Measurements from ENCODE around the gene PLG. TPM values are rescaled to one million over a fixed set of nuclear protein-coding genes. Genes with fewer than 3 reads are reported as not detected.
"Not testable (repeated sequence)": the region's sequence is repeated elsewhere in the genome, so short reads cannot be mapped to it uniquely, and the experiment has no call there.

The PLG gene
- polyA plus RNA-seq, 4 donors = 2.2 to 25.6 (median 10.4) TPM

GRCh38 chr6:160697826-160698225 lies 4.2 kb upstream of the PLG start:
- DNase-seq (ENCODE audit: low read depth in 4 of 4, low spot score in 3 of 4) = no peak

GRCh38 chr6:160704688-160705087 lies 2.6 kb downstream of the PLG start:
- DNase-seq (ENCODE audit: low read depth in 4 of 4, low spot score in 3 of 4) = not testable (repeated sequence)

GRCh38 chr6:160708993-160709392 lies 6.9 kb downstream of the PLG start:
- DNase-seq (ENCODE audit: low read depth in 4 of 4, low spot score in 3 of 4) = not testable (repeated sequence)

- no peak for DNase-seq (ENCODE audit: low read depth in 4 of 4, low spot score in 3 of 4)
Observed at GRCh38 chr6:160714731-160715316, 12.8 kb downstream of the PLG start.

DNA sequence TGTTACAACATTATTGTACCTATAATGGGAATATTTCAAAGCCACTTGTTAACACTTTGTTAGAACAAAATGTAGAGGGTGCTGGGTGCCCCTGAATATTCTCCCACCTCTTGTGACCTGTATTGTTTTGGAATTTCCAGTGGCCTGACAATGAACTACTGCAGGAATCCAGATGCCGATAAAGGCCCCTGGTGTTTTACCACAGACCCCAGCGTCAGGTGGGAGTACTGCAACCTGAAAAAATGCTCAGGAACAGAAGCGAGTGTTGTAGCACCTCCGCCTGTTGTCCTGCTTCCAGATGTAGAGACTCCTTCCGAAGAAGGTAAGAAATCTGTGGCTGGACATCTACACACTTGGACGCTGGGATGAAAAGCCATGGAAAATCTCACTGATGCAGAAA lies 28.9 kb downstream of the PLG start:
- DNase-seq (ENCODE audit: low read depth in 4 of 4, low spot score in 3 of 4) = no peak

DNA sequence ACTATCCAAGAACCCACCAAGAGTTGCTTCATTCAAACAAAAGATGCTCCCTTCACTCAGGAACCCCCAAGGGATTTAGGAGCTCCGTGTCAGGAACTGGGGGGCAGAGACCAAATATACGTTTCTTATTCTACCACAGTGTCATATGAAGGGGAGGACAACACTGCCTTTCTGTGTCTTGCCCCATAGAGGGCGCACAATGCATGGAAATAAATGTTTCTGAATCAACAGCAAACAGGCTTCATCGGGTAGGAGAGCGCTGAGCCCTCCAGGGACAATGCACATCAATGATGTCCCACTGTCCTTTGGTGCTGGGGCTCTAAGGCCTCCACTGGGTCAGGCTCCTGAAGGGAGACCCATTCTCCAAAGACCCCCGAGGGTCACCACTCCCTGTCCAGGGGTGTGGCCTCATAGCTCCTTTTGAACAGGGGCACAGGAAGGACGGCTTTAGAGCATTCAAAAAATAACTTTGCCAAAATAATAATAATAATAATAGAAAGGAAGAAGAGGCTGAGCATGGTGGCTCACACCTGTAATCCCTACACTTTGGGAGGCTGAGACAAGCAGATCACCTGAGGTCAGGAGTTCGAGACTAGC lies 31.1 kb downstream of the PLG start:
- DNase-seq (ENCODE audit: low read depth in 4 of 4, low spot score in 3 of 4) = peak in 3 of 4 donors; percentile 8 to 32 (median 29)

DNA sequence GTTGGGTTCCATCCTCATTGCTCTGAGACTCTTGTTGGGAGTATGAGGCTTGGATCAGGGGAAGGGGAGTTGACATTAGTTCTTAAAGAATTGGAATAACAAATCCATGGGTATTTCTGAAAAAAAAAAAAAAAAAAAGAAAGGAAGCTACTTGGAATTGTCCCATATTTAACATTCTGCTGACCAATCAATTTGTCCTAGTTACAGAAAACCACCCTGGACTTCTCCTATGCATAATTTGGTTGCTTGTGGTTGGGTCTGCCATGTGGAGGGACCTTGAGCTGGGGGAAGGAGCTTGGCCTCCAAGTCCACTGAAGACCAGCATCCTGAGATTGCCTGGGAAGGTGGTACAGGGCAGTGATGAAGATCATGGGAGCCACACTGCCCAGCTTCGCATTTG lies 32.6 kb downstream of the PLG start:
- DNase-seq (ENCODE audit: low read depth in 4 of 4, low spot score in 3 of 4) = no peak

GRCh38 chr6:160735523-160735922 lies 33.5 kb downstream of the PLG start:
- no peak for DNase-seq (ENCODE audit: low read depth in 4 of 4, low spot score in 3 of 4)

DNA sequence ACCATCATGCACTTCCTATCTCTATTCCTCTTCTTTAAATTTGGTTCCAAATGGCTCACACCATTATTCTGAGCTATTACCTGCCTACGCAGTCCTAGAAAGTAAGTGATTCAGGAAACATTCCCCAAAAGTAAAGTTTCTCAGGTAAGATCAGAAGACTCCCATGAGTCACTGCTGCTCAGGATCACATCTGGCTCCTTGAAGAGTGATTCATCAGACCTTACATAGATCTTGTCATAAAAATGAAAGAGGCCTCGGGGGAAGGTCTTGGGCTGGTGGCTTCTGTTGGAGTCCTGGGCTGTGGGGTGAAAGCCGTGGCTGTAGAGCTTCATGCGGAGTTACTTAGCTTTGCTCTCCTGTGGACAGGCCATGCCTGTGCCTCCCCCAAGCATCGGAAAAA lies 35.9 kb downstream of the PLG start:
- no peak for DNase-seq (ENCODE audit: low read depth in 4 of 4, low spot score in 3 of 4)

GRCh38 chr6:160739955-160740354 lies 37.9 kb downstream of the PLG start:
- DNase-seq (ENCODE audit: low read depth in 4 of 4, low spot score in 3 of 4) = no peak

GRCh38 chr6:160741012-160741411 lies 39.0 kb downstream of the PLG start:
- DNase-seq (ENCODE audit: low read depth in 4 of 4, low spot score in 3 of 4) = not testable (repeated sequence)

- DNase-seq (ENCODE audit: low read depth in 4 of 4, low spot score in 3 of 4) = no peak
Observed at GRCh38 chr6:160742090-160742489, 40.0 kb downstream of the PLG start.

DNA sequence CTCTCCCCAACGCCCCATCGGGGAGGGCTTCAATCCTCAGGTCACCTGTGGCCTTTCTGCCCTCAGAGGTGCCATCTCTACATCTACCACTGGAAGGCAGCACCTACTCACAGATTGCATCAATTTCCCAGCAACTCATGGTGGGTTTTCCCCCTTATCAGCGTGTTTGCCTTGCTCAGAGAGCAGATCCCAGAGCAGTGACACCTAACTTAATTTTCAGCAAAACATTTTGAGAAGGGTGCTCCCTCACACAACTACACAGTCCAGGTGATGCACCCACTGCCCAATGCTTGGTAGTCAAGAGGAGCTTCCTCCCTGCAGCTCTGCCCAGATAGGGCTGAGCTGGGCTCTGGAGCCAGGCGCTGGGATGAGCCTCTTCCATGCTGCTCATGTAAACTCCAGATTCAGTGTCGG lies 48.2 kb downstream of the PLG start:
- DNase-seq (ENCODE audit: low read depth in 4 of 4, low spot score in 3 of 4) = no peak

GRCh38 chr6:160753211-160753610 lies 51.2 kb downstream of the PLG start:
- not testable (repeated sequence) for DNase-seq (ENCODE audit: low read depth in 4 of 4, low spot score in 3 of 4)

GRCh38 chr6:160755165-160755564 lies 53.1 kb downstream of the PLG start:
- DNase-seq (ENCODE audit: low read depth in 4 of 4, low spot score in 3 of 4) = no peak

DNA sequence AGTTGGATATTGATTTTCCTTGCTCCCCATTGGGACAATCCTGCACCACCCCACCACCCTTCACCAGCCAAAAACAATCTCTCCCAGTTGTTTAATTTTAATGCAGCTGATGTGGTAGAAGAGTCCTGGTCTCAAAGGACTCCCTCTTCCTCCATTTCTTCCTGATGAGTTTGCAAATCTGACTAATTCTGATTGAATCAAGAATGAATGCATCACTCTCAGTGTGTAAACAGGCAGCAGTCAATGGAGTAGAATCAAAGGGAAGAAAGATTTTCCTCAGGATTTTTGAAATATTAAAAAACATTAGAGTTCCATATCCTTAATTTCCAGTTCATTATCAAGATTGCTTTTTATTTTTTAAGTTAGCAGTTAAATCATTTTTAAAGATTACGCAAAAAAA lies 54.0 kb downstream of the PLG start:
- DNase-seq (ENCODE audit: low read depth in 4 of 4, low spot score in 3 of 4) = no peak

- no peak for DNase-seq (ENCODE audit: low read depth in 4 of 4, low spot score in 3 of 4)
Observed at GRCh38 chr6:160756871-160757270, 54.8 kb downstream of the PLG start.

DNA sequence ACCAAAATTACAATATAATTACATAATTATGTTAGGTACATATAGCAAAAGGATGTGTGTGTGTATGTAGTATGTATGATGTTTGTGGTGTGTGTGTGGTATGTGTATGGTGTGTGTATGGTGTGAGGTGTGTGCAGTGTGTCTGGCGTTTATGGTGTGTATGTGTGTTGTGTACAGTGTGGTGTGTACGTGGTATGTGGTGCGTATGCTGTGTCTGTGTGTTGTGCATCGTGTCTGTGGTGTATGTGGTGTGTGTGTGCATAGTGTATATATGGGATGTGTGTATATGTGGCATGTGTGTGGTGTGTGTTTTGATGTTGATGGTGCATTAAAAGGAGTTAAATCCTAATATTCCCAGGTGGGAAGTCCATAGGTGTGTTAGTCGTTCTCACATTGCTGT lies 62.8 kb downstream of the PLG start:
- no peak for DNase-seq (ENCODE audit: low read depth in 4 of 4, low spot score in 3 of 4)

GRCh38 chr6:160765412-160765811 lies 63.4 kb downstream of the PLG start:
- no peak for DNase-seq (ENCODE audit: low read depth in 4 of 4, low spot score in 3 of 4)

- DNase-seq (ENCODE audit: low read depth in 4 of 4, low spot score in 3 of 4) = no peak
Observed at GRCh38 chr6:160766657-160766988, 64.6 kb downstream of the PLG start.

DNA sequence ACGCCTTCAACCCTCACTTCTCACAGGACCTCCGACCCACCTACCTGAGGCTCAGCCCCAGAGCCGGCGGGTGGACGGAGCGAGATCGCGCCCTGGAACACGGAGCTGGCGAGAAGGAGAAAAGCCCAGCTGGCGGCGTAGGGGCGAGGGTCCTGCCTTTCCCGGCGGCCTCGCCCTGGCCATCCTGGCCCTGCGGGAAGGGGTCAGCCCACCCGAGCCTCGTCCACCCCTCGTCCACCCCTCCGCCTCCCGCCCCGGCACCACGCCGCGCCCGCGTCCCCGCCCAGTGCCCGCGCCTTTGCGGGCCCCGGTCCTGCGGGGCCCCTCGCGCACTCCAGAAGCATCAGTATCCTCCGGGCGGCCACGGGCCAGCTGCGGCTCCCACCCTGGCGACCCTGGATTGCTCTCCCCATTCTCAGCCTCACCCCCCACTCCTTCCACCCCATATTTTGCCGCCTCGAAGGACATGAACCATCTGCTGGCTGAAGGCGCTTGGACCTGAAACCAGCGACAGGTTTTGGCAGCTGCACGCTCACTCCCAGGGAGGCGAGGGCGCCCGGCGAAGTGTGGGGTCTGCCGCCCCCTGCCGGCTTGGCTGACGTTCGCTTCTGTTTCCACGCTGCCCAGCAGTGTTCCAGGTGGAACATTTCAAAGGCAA lies 65.1 kb downstream of the PLG start:
- peak; percentile 64 to 75 (median 72) for DNase-seq (ENCODE audit: low read depth in 4 of 4, low spot score in 3 of 4)

- peak in 1 of 4 donors; percentile 3 for DNase-seq (ENCODE audit: low read depth in 4 of 4, low spot score in 3 of 4)
Observed at GRCh38 chr6:160767647-160768019, 65.6 kb downstream of the PLG start.
